ENCODE results near the gene DCDC2C.

DCDC2C gene, protein sequence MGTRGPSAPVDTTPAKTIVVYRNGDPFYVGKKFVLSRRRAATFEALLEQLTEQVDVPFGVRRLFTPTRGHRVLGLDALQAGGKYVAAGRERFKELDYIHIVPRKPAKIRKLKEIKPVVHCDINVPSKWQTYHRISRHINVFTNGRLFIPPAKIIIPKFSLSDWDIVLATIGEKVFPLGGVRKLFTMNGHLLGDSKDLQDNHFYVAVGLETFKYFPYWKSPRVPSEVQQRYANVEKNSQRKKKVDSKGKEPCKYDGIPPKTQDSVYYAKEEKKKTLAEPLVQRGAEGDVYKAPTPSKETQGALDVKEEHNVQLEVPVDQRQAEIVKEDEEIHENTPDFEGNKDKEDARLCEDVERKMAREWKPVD

GRCh38 chr2:3703236-3703756 lies at the start of gene DCDC2C:
Gene DCDC2C (plus strand): TSS chr2:3703575. CDS start chr2:3703752, 177 bp downstream.
- no peak for DNase-seq

DNA sequence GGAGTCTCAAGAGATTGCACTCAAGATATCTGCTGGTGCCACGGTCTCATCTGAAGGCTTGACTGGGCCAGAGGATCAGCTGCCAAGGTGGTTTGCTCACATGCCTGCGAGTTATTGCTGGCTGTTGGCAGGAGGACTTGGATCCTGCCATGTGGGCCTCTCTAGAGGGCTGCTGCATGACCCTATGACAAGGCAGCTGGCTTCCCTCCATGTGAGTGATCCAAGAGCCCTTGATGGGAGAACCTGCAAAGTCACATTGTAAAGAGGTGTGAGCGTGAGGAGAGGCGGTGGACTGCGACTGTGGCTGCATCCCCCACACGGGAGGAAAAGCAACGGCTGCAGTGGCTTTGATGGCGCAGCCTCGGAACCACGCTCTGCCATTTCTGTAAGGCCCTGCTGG lies 49.4 kb upstream of the DCDC2C start:
- no peak for DNase-seq

DNA sequence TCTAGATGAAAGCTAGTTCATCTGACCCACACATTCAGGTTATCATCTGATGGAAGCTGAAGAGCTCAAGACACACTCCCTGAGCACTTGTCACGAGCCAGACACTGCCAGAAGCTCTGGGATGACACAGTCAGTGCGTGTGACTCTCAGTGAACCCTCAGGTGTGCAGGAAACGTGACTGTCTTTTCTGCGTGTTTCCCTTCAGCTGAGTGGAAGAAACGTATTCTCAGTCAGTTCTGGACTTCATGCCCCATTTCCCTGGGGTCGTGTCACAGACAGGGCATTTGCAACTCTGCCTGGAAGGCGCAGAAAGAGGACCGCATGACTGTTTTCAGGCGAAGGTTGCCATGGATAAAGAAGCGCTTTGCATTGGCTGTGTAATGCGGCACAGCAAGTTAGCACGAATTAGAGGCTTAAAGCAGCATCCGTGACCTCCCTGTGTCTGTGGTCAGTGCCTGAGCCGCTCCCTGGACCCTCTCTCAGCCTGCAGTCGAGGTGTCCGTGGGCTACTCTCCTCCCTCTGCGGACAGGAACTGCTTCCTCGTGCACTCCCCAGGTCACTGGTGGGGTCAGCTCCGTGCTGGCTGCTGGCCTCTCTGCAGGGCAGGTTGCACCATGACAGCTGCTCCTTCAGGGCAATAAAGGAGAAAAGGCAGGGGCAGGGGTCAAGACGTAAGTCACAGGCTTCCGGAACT lies 48.7 kb upstream of the DCDC2C start:
- no peak for DNase-seq

DNA sequence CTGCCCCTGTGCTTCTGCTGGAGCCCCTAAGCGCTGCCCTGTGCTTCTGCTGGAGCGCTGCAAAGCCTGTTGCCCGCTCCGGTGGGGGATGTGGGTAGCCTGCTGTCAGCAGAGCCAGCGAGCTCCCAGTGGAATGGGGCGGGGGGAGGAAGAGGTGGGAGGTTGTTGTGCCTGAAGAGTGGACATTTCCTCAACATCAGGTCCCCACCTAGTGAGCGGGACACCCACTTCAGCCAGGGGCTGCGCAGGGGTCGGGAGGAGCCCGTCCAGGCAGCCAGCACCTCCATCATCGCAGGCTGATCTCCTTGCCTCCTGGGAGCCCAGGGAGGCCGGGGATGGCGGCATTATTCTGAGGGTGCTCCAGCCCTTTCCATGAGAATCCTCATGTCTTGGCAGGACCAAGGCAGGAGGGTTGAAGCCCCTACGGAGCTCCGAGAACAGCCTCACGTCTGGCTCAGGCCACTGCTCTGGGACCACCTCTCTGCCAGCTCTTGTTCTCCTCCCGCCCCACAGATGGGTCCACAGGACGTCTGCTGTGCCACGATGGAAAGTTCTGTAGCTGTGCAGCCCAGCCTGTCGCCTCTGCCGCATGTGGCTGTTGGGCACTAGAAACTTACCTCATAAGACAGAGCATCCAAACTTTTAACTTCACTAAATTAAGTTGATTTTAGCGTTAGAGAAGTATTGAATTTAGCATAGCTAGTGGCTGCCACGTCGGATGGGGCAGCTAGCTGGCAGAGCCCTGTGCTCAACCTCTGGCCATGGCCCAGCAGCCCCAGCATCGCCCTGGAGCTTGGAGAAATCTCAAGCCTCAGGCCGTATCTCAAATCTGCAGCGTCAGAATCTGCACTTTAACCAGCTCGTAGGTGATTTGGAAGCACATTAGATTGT lies 47.3 kb upstream of the DCDC2C start:
- DNase-seq = no peak

GRCh38 chr2:3656762-3657721 lies 46.3 kb upstream of the DCDC2C start:
- DNase-seq = no peak

GRCh38 chr2:3657881-3658280 lies 45.5 kb upstream of the DCDC2C start, which contains the start of gene ALLC:
Gene ALLC (plus strand): TSS chr2:3658200. CDS start chr2:3671158, 12,958 bp downstream.
- no peak for DNase-seq

DNA sequence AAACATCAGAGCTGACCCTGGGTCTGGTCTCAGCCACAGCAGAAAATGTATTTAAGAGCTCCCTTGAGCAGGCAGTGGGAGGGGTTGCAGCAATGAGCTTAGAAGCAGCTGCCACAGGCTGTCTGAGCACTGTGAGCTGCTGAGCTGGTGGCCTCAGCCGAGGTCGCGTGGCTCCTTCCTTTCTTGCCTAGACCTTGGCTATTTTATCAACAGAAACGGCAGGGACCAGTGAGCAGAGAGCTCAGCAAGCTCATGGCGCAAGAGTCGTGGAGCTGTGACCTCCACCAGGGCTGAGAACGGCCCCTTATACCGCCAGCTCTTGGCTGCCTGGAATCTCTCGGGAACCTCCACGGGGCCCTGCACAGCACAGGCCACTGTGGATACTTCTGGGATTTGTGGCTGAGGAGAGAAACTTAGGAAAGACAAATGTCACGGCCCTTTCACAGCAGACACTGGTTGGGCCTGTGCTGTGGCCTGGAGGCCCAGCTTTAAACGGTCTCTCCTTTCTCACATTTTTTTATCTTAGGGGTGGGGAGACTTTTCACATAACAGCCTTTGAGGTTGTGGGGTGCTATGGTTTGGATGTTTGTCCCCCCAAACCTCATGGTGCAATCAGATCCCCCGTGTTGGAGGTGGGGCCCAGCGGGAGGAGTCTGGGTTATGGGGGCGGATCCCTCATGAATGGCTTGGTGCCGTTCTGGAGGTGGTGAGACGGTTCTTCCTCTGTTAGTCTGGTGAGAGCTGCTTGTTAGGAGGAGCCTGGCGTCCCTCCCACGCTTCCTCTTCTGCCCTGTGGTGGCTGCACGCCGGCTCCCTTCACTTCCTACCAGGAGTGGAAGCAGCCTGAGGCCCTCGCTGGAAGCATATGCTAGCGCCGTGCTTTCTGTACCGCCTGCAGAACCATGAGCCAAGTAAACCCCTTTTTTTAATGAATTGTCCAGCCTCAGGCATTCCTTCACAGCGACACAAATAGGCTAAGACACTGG lies 43.6 kb upstream of the DCDC2C start:
- DNase-seq = no peak

- DNase-seq = peak; percentile 17
Observed at GRCh38 chr2:3660640-3661039, 42.7 kb upstream of the DCDC2C start.

DNA sequence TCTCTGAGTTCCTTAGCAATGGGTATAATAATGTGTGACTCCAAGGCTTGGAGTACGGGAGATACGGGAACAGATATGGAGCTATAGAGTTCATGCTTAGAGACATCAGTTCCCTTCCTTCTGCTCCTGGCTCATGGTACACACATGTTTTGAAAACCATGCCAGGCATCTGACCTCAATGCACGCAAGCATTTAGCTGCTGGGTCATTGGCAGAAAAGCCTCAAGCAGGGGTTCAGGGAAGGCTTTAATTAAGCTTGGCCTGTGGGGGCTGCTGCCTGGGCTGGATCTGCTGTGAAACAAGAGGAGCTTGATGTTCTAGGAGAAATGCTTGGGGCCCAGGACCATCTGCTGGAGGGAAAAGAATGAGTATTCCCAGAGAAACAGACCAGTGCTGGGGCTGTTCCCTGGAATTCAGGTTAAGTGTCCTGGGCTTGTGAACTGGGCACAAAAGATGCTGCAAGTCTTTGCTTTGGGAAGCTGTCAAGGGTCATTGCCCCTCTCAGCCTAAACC lies 42.2 kb upstream of the DCDC2C start:
- no peak for DNase-seq

DNA sequence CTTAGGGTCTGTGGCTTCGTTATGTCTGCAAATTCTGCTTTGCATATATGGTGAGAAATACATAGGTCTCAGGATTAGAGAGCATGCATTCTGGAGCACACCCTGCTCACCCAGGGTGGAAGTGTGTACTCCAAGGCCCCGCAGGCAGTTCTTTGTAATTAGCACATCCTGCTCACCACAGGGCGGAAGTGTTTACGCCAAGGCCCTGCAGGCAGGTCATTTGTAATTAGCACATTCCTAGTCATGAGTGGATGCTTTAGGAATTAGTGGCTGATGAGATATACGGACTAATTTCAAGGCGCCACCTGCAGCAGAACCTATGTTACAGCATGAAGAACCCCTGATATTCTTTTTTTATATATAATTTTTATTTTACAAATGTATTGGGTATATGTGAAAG lies 41.1 kb upstream of the DCDC2C start:
- no peak for DNase-seq

DNA sequence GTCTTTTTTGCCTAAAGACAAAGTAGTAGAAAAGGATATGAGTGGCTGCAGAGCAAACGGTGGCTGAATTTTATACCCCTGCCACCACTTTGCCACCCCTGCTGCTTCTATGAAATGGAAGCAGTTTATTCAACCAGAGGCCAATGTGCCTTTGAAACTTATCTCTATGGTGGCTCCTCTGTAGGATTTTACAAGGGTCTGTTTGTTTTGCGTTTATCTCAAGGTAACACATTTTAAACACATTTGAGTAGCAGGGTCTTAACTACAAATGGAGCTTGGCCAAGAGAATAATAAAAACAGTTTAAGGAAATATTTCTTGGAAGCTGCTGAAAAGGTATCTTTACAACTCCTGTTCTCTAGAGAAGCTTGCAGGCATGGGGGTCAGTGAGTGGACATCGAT lies 39.3 kb upstream of the DCDC2C start:
- DNase-seq = no peak

- no peak for DNase-seq
Observed at GRCh38 chr2:3664925-3665324, 38.5 kb upstream of the DCDC2C start.

GRCh38 chr2:3665886-3666612 lies 37.3 kb upstream of the DCDC2C start:
- DNase-seq = no peak

- DNase-seq = no peak
Observed at GRCh38 chr2:3666613-3666975, 36.8 kb upstream of the DCDC2C start.

GRCh38 chr2:3667151-3667631 lies 36.2 kb upstream of the DCDC2C start:
- DNase-seq = no peak

- DNase-seq = no peak
Observed at GRCh38 chr2:3669656-3670055, 33.7 kb upstream of the DCDC2C start.

DNA sequence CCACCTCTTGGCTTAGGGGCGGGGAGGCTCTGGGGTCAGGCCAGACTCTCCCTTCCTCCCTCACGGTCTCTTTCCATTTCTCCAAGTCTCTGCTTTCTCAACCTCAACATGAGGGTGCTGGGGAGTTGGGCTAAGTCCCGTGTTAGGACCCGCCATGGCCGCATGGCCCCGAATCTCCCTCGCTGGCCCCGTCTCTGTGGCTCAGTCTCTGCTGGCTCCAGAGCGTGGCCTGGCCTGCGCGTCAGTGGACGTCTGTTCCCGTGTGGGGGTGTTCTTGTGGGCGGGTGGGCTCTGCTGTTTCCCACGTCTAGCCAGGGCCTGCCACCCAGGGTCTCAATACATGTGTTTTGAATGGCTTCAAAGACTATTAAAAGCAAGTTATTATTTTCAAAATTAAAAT lies 33.0 kb upstream of the DCDC2C start:
- DNase-seq = no peak

- DNase-seq = no peak
Observed at GRCh38 chr2:3670941-3671340, 32.4 kb upstream of the DCDC2C start.

DNA sequence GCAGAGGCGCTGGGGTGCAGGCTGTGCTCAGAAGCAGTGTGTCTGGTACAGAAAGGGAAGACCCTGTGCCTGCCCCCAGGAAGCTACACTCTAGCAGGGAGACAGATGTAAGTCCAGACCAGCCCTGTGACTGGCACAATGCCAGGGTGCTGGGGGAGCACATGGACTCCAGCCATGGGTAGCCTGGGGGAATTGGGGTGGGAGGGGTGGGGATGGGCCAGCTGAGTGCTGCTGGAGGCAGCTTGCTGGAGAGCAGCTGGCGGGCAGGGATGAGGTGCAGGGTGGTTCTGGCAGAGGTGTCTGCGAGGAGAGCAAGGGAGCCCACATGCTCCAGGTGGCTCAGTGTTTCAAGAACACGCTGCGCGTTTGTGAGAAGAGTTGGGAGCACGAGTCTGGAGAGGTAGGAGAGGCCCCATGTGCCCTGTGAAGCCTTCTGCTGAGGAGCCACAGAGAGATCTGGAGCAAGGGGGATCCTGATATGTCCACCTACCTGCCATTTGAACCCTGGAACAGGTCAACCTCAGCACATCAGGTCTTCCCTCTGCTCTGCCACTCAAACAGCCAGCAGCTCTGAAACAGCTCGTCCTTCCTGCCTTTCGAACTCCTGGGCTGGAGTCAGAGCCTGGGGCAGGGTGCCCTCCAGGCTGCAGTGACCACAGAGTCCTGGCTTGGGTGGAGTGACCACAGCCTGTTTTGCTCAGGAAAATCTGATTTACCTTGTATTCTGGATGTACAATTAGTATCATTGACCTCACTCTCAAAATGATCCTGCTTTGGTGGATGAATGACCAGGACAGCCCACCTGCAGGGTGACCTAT lies 30.3 kb upstream of the DCDC2C start:
- DNase-seq = no peak

Data from stimulated activated naive CD4-positive, alpha-beta T cell treated with Interleukin-2 at 50 U/mL for 16 hours (primary cell).